Astrocyte (in vitro differentiated cells and primary cell): ENCODE results near the gene PSMD3. TPM values are rescaled to one million over a fixed set of nuclear protein-coding genes. Genes with fewer than 3 reads are reported as not detected.

Source experiments
- DNase-seq: peaks from one replicate; pipeline ENCODE4 v3.0.0-alpha.2; 2010; ENCODE audit warnings: low read depth
- FAIRE-seq: peaks from 2 replicates; lab custom pipeline; 2011; peaks lifted over from hg19 to GRCh38; lab: Jason Lieb, UNC
- H2AFZ ChIP-seq: 2 replicates; pipeline ENCODE4 v1.6.0; 2012; ENCODE audit warnings: low read depth, low read length, inconsistent platforms
- H3K27ac ChIP-seq: 2 replicates; pipeline ENCODE4 v1.5.1; 2011; ENCODE audit warnings: low read depth, low read length, inconsistent platforms
- H3K27me3 ChIP-seq: 2 replicates; pipeline ENCODE4 v1.6.0; 2011; ENCODE audit warnings: low read length, inconsistent platforms; ENCODE audit not compliant: insufficient read depth
- H3K36me3 ChIP-seq: 2 replicates; pipeline ENCODE4 v1.5.1; 2011; ENCODE audit warnings: low read length, inconsistent platforms; ENCODE audit not compliant: insufficient read depth
- H3K4me1 ChIP-seq: 2 replicates; pipeline ENCODE4 v1.5.1; 2011; ENCODE audit warnings: low read length, inconsistent platforms; ENCODE audit not compliant: insufficient read depth
- H3K4me2 ChIP-seq: 2 replicates; pipeline ENCODE4 v1.6.0; 2012; ENCODE audit warnings: low read length, inconsistent platforms
- H3K4me3 ChIP-seq: 2 replicates; pipeline ENCODE4 v1.5.1; 2011; ENCODE audit warnings: low read depth, mild to moderate bottlenecking, low read length, inconsistent platforms; ENCODE audit not compliant: insufficient read depth
- H3K79me2 ChIP-seq: 2 replicates; pipeline ENCODE4 v1.6.0; 2012; ENCODE audit warnings: mild to moderate bottlenecking, low read length, inconsistent platforms; ENCODE audit not compliant: insufficient read depth
- H3K9ac ChIP-seq: 2 replicates; pipeline ENCODE4 v1.6.0; 2012; ENCODE audit warnings: mild to moderate bottlenecking, low read length, inconsistent platforms
- H3K9me3 ChIP-seq: 2 replicates; pipeline ENCODE4 v1.5.1; 2012; ENCODE audit warnings: low read depth, mild to moderate bottlenecking, low read length, inconsistent platforms; ENCODE audit not compliant: insufficient read depth
- H4K20me1 ChIP-seq: 2 replicates; pipeline ENCODE4 v1.6.0; 2012; ENCODE audit warnings: low read length, inconsistent platforms; ENCODE audit not compliant: insufficient read depth
- H3K27ac Mint-ChIP-seq: one replicate; pipeline ENCODE4 v1.8.0; 2021; ENCODE audit warnings: mild to moderate bottlenecking, mixed read lengths; ENCODE audit not compliant: unreplicated experiment
- H3K27me3 Mint-ChIP-seq: one replicate; pipeline ENCODE4 v1.8.0; 2021; ENCODE audit warnings: low read depth, mixed read lengths; ENCODE audit not compliant: unreplicated experiment
- H3K36me3 Mint-ChIP-seq: one replicate; pipeline ENCODE4 v1.8.0; 2021; ENCODE audit warnings: low read depth, mixed read lengths; ENCODE audit not compliant: unreplicated experiment
- H3K4me1 Mint-ChIP-seq: one replicate; pipeline ENCODE4 v1.8.0; 2021; ENCODE audit warnings: low read depth, mixed read lengths; ENCODE audit not compliant: unreplicated experiment
- H3K4me3 Mint-ChIP-seq: one replicate; pipeline ENCODE4 v1.8.0; 2021; ENCODE audit warnings: mild to moderate bottlenecking, moderate library complexity, mixed read lengths; ENCODE audit not compliant: unreplicated experiment
- H3K9me3 Mint-ChIP-seq: one replicate; pipeline ENCODE4 v1.8.0; 2021; ENCODE audit warnings: mild to moderate bottlenecking, mixed read lengths; ENCODE audit not compliant: unreplicated experiment
- CTCF ChIP-seq: IDR thresholded peaks from 2 replicates; pipeline ENCODE4 v1.5.1; 2011; ENCODE audit warnings: low read depth, mild to moderate bottlenecking, inconsistent platforms, low read length, moderate library complexity; ENCODE audit not compliant: insufficient read depth
- EZH2 ChIP-seq: IDR thresholded peaks from 2 replicates; pipeline ENCODE4 v1.6.1; 2012; ENCODE audit warnings: mild to moderate bottlenecking, low read length, inconsistent platforms; ENCODE audit not compliant: insufficient read depth
- total RNA-seq: library from RNA; stranded (reverse); gene quantifications from 2 replicates; pipeline ENCODE4 v1.2.1, GENCODE V29; 2021

PSMD3 gene
- total RNA-seq, 1 donor from 2014 or later = 129 TPM

- Histone ChIP-seq H3K36me3 (no peaks in the 10 kb centered on the region), H3K4me2 (no peak overlapping the region), H2AFZ (no peak overlapping the region), H4K20me1 (no peaks in the 10 kb centered on the region), H3K9me3 (no peaks in the 10 kb centered on the region), H3K79me2 (no peaks in the 10 kb centered on the region), H3K4me3 (no peak overlapping the region), H3K27me3 (peaks cover 5% of the 10 kb centered on the region), H3K9ac (no peak overlapping the region), H3K4me1 (no peaks in the 10 kb centered on the region), H3K27ac (no peak overlapping the region)
- peaks cover 40% of the 10 kb centered on the region for H3K27me3 Mint-ChIP-seq
- H3K4me3 Mint-ChIP-seq = peak overlapping the region; percentile 4
- no peak for TF ChIP-seq CTCF
- TF ChIP-seq EZH2 = no peak
- H3K36me3 Mint-ChIP-seq = peaks cover under 1% of the 10 kb centered on the region
- H3K27ac Mint-ChIP-seq = peak overlapping the region; percentile 73
- no peak for DNase-seq
- no peak for FAIRE-seq
- H3K4me1 Mint-ChIP-seq = peaks cover 8% of the 10 kb centered on the region
- peaks cover 3% of the 10 kb centered on the region for H3K9me3 Mint-ChIP-seq
Measured at GRCh38 chr17:39968761-39969160, 11.8 kb upstream of the PSMD3 start.

GRCh38 chr17:39969375-39969774 lies 11.2 kb upstream of the PSMD3 start:
- Histone ChIP-seq H3K36me3 (no peaks in the 10 kb centered on the region), H3K27ac (no peak overlapping the region), H3K9me3 (no peaks in the 10 kb centered on the region), H2AFZ (no peak overlapping the region), H3K4me2 (no peak overlapping the region), H3K27me3 (peaks cover 5% of the 10 kb centered on the region), H4K20me1 (no peaks in the 10 kb centered on the region), H3K79me2 (no peaks in the 10 kb centered on the region), H3K4me3 (no peak overlapping the region), H3K9ac (no peak overlapping the region), H3K4me1 (no peaks in the 10 kb centered on the region)
- Mint-ChIP-seq H3K27ac (no peak overlapping the region), H3K27me3 (peaks cover 35% of the 10 kb centered on the region), H3K9me3 (peaks cover 6% of the 10 kb centered on the region), H3K36me3 (peaks cover 3% of the 10 kb centered on the region), H3K4me1 (peaks cover 9% of the 10 kb centered on the region), H3K4me3 (no peak overlapping the region)
- FAIRE-seq (no peak), DNase-seq (no peak)
- TF ChIP-seq CTCF = no peak
- no peak for TF ChIP-seq EZH2

DNA sequence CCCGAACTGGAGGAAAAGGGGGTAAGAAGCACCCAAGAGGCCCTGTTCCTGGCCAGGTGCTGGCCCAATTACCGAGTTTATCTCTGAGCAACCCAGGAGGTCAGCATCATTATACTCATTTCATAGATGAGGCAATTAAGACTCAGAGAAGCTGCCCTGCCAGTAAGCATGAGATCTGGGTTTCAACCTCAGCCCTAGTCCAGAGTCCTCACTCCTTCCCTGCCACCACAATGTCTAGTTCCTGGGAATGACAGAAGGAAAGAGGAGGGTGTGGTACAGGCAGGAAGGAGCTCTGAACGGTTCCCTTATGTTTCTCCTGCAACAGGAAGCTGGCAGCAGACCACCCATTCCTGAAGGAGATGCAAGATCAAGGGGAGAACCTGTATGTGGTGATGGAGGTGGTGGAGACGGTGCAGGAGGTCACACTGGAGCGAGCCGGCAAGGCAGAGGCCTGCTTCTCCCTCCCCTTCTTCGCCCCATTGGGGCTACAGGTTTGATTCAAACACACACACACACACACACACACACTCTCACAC lies 10.4 kb upstream of the PSMD3 start:
- Histone ChIP-seq H3K4me1 (no peaks in the 10 kb centered on the region), H3K27me3 (peaks cover 5% of the 10 kb centered on the region), H3K36me3 (no peaks in the 10 kb centered on the region), H3K4me2 (no peak overlapping the region), H4K20me1 (no peaks in the 10 kb centered on the region), H3K4me3 (no peak overlapping the region), H3K27ac (no peak overlapping the region), H3K79me2 (no peaks in the 10 kb centered on the region), H3K9ac (no peak overlapping the region), H2AFZ (no peak overlapping the region), H3K9me3 (no peaks in the 10 kb centered on the region)
- Mint-ChIP-seq H3K27me3 (peaks cover 30% of the 10 kb centered on the region), H3K9me3 (peaks cover 6% of the 10 kb centered on the region), H3K27ac (no peak overlapping the region), H3K4me1 (peaks cover 9% of the 10 kb centered on the region), H3K4me3 (no peak overlapping the region), H3K36me3 (peaks cover 3% of the 10 kb centered on the region)
- FAIRE-seq = no peak
- TF ChIP-seq CTCF = no peak
- TF ChIP-seq EZH2 = no peak
- no peak for DNase-seq
